Measurements from ENCODE around the gene RASSF3. TPM values are rescaled to one million over a fixed set of nuclear protein-coding genes. Genes with fewer than 3 reads are reported as not detected.

Gene RASSF3
- total and polyA plus RNA-seq, 2 of the 13 experiments (the other 11 are each of a cell fraction or from before 2014, with no cell fraction given): 15.5 to 16.0 TPM

- TF ChIP-seq NFRKB (IDR thresholded peaks at IDR 0.05) (no peak), ZNF563 (CRISPR knock-in tag; IDR thresholded peaks at IDR 0.05) (no peak; the same call in 1 of the 2 replicates), ZNF343 (CRISPR knock-in tag; IDR thresholded peaks at IDR 0.05) (no peak), GMEB1 (CRISPR knock-in tag; IDR thresholded peaks at IDR 0.05; ENCODE audit: borderline replicate concordance) (peak; percentile 31; the same call in 1 of the 2 replicates), ZBTB3 (CRISPR knock-in tag; IDR thresholded peaks at IDR 0.05; ENCODE audit: borderline replicate concordance, low read depth) (no peak), NKX3-1 (CRISPR knock-in tag; IDR thresholded peaks at IDR 0.05) (no peak), RBFOX2 (IDR thresholded peaks at IDR 0.05; ENCODE audit: low read depth, low read length) (peak; percentile 61), ZNF18 (CRISPR knock-in tag; IDR thresholded peaks at IDR 0.05; ENCODE audit: insufficient replicate concordance) (peak; percentile 22), ZSCAN30 (CRISPR knock-in tag; IDR thresholded peaks at IDR 0.05) (no peak), CREB3 (CRISPR knock-in tag; IDR thresholded peaks at IDR 0.05) (no peak), HMGXB4 (CRISPR knock-in tag; IDR thresholded peaks at IDR 0.05; ENCODE audit: borderline replicate concordance in 1 of 2, low read depth in 1 of 2) (peak; percentile 63 to 86; a peak in 3 of 4 replicates), IKZF5 (CRISPR knock-in tag; IDR thresholded peaks at IDR 0.05) (peak; percentile 53; the same call in 1 of the 2 replicates), ZNF564 (CRISPR knock-in tag; IDR thresholded peaks at IDR 0.05) (no peak), ZNF3 (CRISPR knock-in tag; IDR thresholded peaks at IDR 0.05) (no peak), ZFP41 (CRISPR knock-in tag; IDR thresholded peaks at IDR 0.05; ENCODE audit: borderline replicate concordance) (no peak), ZNF792 (CRISPR knock-in tag; IDR thresholded peaks at IDR 0.05) (no peak; the same call in 1 of the 2 replicates), ARID5B (CRISPR knock-in tag; IDR thresholded peaks at IDR 0.05) (peak; percentile 9; the same call in 1 of the 2 replicates)
Measured at GRCh38 chr12:64610660-64611340, 505 bp downstream of the RASSF3 start (continued).

Data from HepG2 (cell line).